ENCODE measurements around the gene STK25. TPM values are rescaled to one million over a fixed set of nuclear protein-coding genes. Genes with fewer than 3 reads are reported as not detected.

Gene STK25
- total RNA-seq, 1 donor from 2014 or later: 256 TPM

DNA sequence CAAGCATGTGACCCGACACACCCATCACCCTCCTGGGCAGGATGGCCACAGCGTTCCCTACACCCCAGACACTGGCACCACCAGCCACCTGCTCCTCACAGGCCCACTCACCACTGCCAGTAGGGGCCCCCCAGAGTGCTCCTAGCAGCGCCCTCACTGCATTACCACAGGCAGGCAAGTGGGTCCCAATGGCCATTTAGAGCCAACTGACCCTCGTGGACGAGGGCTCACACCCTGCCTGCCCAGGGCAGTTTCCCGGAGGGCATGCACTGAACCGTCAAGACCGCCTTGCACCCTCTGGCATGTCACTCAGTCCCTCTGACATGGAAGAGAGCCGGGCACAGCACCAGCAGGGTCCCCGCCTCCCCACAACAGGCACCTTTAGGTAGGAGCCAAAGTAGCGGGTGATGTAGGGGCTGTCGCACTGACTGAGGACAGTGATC lies 7.3 kb downstream of the STK25 start:
- TF ChIP-seq, protein P1, sequence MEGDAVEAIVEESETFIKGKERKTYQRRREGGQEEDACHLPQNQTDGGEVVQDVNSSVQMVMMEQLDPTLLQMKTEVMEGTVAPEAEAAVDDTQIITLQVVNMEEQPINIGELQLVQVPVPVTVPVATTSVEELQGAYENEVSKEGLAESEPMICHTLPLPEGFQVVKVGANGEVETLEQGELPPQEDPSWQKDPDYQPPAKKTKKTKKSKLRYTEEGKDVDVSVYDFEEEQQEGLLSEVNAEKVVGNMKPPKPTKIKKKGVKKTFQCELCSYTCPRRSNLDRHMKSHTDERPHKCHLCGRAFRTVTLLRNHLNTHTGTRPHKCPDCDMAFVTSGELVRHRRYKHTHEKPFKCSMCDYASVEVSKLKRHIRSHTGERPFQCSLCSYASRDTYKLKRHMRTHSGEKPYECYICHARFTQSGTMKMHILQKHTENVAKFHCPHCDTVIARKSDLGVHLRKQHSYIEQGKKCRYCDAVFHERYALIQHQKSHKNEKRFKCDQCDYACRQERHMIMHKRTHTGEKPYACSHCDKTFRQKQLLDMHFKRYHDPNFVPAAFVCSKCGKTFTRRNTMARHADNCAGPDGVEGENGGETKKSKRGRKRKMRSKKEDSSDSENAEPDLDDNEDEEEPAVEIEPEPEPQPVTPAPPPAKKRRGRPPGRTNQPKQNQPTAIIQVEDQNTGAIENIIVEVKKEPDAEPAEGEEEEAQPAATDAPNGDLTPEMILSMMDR (conservative IDR thresholded peaks at IDR 0.05; ENCODE audit: low read depth, low read length): no peak
- no peak overlapping the region for H3K4me3 ChIP-seq (ENCODE audit: low read depth, low read length)
- no peak for DNase-seq (ENCODE audit: low read depth)

DNA sequence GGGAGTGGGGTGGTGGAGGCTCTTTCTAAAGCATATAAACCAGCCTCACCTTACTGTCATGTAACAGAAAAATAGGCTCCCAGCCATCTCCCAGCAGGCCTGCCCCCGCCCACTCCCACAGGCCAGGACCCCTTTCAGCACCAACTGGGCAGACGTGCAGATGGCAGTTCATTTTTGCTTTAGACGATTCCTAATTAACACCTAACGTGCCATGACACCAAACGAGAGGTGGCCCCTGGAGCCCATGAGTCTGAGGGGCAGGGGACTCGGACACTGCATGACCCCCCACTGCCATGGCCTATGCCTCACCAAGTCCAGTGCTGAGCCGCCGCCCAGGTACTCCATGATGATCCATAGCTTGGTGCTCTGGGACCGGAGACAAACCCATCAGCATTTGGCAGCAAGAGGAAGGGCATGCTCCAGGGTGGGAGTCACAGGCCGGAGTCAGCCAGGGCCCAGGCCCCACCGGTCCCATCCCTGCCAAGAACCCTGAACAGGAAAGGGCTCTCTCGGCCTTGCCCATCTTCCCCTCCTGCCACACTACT lies 7.9 kb downstream of the STK25 start:
- TF ChIP-seq, protein P1 (conservative IDR thresholded peaks at IDR 0.05; ENCODE audit: low read depth, low read length): no peak
- H3K4me3 ChIP-seq (ENCODE audit: low read depth, low read length): no peak overlapping the region
- no peak for DNase-seq (ENCODE audit: low read depth)

DNA sequence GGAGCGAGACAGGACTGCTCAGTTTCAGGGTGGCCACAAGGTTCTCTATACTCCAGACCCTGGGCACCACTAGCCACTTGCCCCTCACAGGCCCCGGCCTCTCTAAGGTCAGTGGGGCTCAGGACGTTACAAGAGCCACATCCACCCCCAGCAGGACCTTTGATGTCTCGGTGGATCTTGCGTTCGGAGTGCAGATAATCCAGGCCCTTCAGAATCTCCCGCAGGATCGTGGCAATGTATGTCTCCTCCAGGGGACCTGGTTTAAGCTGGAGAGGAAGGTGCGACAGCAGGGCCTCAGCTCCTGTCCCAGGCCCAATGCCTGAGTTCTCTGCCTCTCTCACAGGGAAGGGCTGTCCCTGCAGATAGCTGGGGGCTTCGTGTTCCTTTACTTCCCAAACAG lies 8.4 kb downstream of the STK25 start:
- TF ChIP-seq, protein P1 (conservative IDR thresholded peaks at IDR 0.05; ENCODE audit: low read depth, low read length): no peak
- DNase-seq (ENCODE audit: low read depth): no peak
- no peak overlapping the region for H3K4me3 ChIP-seq (ENCODE audit: low read depth, low read length)

DNA sequence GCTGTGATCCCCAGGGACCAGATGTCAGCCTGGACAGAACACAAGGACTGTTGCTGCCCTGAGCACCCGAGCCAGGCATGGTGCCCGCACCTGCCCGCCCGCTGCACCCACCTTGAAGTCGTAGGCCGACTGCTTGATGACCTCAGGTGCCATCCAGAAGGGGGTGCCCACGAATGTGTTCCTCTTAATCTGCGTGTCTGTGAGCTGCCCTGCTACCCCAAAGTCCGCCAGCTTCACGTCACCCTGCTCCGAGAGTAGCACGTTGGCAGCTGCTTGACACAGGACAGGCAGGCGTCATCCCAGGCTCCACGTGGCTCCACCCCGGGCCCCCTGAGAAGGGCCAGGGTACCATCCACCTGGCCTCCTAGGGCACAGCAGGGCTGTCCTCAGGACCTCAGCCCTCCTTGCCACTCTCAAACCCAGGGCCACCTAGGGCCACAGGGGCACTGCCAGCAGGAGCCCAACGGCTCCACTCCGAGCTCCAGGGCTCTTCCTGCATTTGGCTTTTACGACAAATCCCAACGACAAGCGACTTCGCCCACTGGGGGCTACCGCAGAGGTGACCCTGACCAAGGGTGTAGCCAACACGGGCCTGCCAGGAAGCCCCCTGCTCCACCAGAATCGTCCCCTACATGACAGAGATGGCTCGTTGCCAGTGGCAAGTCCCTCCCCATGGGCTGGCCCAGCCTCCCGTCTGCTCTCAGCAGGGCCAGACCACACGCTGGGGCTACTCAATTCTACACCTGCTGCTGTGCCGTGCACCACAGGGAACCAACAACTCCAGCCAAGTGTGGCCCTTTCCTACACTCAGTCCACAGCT lies 9.0 kb downstream of the STK25 start:
- no peak for DNase-seq (ENCODE audit: low read depth)
- TF ChIP-seq, protein P1 (conservative IDR thresholded peaks at IDR 0.05; ENCODE audit: low read depth, low read length): no peak
- H3K4me3 ChIP-seq (ENCODE audit: low read depth, low read length): no peak overlapping the region

DNA sequence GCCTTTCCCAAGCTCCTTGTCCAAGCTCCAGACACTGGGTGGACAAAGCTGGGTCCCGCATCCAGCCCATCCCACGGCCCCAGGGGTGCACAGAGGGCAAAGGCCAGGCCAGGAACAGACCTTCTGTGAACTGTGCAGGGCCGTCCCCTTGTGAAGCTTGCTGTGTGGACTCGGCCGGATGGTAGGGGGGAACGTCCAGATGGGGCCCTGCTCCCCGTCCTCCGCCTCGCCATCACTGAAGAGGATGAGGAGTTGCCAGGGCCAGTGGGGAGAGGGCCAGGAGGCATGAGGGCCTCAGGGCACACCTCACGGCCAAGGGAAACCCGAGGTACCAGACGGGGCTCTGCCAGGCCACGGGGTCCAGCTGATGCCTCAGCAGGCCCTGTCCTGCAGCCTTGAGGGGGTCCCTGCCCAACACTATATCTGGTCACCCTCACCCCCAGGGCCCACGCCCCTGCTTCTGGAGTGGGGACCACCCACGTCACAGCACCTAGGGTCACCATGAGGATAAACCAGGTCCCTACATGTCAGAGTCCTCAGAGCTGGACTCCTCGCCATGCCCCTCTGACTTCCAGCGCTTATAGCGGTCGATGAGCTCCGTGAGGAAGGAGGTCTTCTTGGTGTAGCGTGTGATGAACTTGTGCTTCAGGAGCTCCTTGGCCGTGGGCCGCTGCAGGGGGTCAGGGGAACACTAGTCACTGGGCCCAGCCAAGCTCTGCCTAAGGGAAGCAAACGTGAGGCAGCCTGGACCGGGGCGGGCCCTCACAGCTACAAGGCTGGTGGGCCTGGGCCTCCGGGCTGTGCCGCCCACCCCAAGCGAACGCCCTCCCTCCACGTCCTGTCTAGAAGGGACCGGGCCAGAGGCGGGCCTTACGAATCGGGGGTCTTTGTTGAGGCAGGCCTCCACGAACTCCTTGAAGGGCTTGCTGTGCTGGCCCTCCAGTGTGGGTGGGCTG lies 10.0 kb downstream of the STK25 start:
- no peak overlapping the region for H3K4me3 ChIP-seq (ENCODE audit: low read depth, low read length)
- TF ChIP-seq, protein P1 (conservative IDR thresholded peaks at IDR 0.05; ENCODE audit: low read depth, low read length): no peak
- DNase-seq (ENCODE audit: low read depth): no peak

DNA sequence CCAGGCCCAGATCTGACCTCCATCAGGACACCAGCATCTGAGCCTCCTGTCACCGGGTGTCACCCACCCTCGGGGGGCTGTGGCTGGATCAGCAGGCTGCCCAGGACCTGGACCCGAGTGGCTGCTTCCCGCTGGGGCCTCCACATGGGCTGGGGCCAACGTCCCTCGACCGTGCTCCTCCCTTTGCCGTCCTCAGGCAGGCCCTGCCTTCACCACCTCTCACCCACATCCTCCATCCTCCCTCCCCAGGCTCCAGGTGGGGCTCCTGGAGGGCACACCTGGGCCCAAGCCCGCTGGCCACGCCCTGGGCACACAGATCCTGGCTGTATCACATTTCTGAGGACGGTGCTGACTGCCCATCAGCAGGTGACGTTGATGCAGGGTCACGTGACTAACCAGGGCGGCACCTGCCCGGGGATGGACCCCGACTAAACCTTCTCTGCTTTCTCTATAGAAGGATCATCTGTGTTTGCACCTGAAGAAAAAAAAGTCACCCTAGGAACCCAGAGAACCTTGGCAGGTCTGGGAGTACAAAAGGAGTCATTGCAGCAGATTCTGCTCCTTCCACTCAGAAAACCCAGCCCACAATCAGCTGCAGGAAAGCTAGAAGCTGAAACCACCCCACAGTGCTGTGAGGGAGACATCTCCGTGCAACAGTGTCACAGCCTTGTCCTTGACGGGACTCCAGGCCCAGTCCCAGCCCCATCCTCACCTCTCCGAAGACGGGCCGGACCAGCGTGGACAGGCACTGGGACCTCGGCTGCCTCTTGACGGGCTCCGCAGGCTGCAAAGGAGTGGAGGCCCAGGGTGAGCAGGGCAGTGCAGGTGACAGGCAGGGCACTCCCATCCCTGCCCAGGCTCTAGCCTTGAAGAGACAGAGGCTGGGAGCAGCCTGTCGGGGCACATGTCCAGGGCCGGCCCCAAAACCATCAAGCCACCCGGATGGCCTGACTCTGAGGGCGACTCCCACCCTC lies 11.2 kb downstream of the STK25 start:
- H3K4me3 ChIP-seq (ENCODE audit: low read depth, low read length): no peak overlapping the region
- TF ChIP-seq, protein P1 (conservative IDR thresholded peaks at IDR 0.05; ENCODE audit: low read depth, low read length): no peak
- no peak for DNase-seq (ENCODE audit: low read depth)
